ENCODE data around the gene KRTAP5-7. TPM values are rescaled to one million over a fixed set of nuclear protein-coding genes. Genes with fewer than 3 reads are reported as not detected.
"Not testable (repeated sequence)": the region's sequence is repeated elsewhere in the genome, so short reads cannot be mapped to it uniquely, and the experiment has no call there.

KRTAP5-7 gene
- total RNA-seq, 1 donor from 2014 or later, result 0.25 TPM

- TF ChIP-seq, protein P1, sequence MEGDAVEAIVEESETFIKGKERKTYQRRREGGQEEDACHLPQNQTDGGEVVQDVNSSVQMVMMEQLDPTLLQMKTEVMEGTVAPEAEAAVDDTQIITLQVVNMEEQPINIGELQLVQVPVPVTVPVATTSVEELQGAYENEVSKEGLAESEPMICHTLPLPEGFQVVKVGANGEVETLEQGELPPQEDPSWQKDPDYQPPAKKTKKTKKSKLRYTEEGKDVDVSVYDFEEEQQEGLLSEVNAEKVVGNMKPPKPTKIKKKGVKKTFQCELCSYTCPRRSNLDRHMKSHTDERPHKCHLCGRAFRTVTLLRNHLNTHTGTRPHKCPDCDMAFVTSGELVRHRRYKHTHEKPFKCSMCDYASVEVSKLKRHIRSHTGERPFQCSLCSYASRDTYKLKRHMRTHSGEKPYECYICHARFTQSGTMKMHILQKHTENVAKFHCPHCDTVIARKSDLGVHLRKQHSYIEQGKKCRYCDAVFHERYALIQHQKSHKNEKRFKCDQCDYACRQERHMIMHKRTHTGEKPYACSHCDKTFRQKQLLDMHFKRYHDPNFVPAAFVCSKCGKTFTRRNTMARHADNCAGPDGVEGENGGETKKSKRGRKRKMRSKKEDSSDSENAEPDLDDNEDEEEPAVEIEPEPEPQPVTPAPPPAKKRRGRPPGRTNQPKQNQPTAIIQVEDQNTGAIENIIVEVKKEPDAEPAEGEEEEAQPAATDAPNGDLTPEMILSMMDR (IDR thresholded peaks at IDR 0.05; ENCODE audit: unreplicated experiment), result no peak
- DNase-seq (ENCODE audit: low spot score in 2 of 2, unreplicated experiment in 2 of 2), result no peak
- Mint-ChIP-seq H3K4me3 (no peak overlapping the region), H3K4me1 (peaks cover 16% of the 10 kb centered on the region), H3K27ac (no peak overlapping the region), H3K27me3 (ENCODE audit: low read depth) (no peaks in the 10 kb centered on the region), H3K36me3 (no peaks in the 10 kb centered on the region), H3K9me3 (peaks cover 11% of the 10 kb centered on the region)
These were observed 11.6 kb downstream of the KRTAP5-7 start for GRCh38 chr11:71538666-71538990.

DNA sequence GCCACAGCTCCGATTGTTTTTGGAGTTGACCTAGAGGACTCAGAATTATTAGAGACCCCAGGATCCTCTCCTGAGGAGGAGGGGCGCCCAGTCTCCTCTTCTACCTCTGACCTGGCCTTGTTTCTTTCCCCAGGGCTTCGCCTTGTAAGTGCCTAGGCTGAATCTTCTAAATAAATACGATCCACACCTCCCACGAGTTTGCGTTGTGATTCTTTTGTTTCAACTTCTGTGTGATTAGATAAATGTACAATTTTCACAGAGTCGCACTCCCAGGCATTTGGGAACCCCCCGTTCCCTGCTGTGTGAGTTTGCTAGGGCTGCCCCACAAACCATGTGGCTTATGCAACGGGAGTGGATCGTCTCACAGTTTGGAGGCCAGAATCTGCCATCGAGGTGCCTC, 11.9 kb downstream of the KRTAP5-7 start:
- H3K27ac Mint-ChIP-seq, result no peak overlapping the region
- no peak overlapping the region for H3K4me3 Mint-ChIP-seq
- H3K4me1 Mint-ChIP-seq, result peaks cover 16% of the 10 kb centered on the region
- TF ChIP-seq, protein P1 (IDR thresholded peaks at IDR 0.05; ENCODE audit: unreplicated experiment), result no peak
- DNase-seq (ENCODE audit: low spot score in 2 of 2, unreplicated experiment in 2 of 2), result no peak
- no peaks in the 10 kb centered on the region for H3K27me3 Mint-ChIP-seq (ENCODE audit: low read depth)
- H3K36me3 Mint-ChIP-seq, result no peaks in the 10 kb centered on the region
- peaks cover 11% of the 10 kb centered on the region for H3K9me3 Mint-ChIP-seq

- not testable (repeated sequence) for H3K27ac Mint-ChIP-seq; H3K27me3 Mint-ChIP-seq (ENCODE audit: low read depth); H3K4me3 Mint-ChIP-seq; H3K36me3 Mint-ChIP-seq; DNase-seq (ENCODE audit: low spot score in 2 of 2, unreplicated experiment in 2 of 2)
- Mint-ChIP-seq H3K4me1 (peaks cover 13% of the 10 kb centered on the region), H3K9me3 (peaks cover 11% of the 10 kb centered on the region)
These were observed 12.9 kb downstream of the KRTAP5-7 start for GRCh38 chr11:71539971-71540370.

GRCh38 chr11:71540521-71541304, 13.6 kb downstream of the KRTAP5-7 start:
- H3K4me3 Mint-ChIP-seq; H3K4me1 Mint-ChIP-seq; H3K27ac Mint-ChIP-seq; H3K36me3 Mint-ChIP-seq; DNase-seq (ENCODE audit: low spot score in 2 of 2, unreplicated experiment in 2 of 2); H3K27me3 Mint-ChIP-seq (ENCODE audit: low read depth): not testable (repeated sequence)
- peaks cover 11% of the 10 kb centered on the region for H3K9me3 Mint-ChIP-seq

- Mint-ChIP-seq H3K9me3 (peaks cover 18% of the 10 kb centered on the region), H3K27ac (no peak overlapping the region), H3K4me3 (no peak overlapping the region), H3K4me1 (peaks cover 8% of the 10 kb centered on the region), H3K36me3 (no peaks in the 10 kb centered on the region), H3K27me3 (ENCODE audit: low read depth) (no peaks in the 10 kb centered on the region)
- DNase-seq (ENCODE audit: low spot score in 2 of 2, unreplicated experiment in 2 of 2), result no peak
- TF ChIP-seq, protein P1 (IDR thresholded peaks at IDR 0.05; ENCODE audit: unreplicated experiment), result no peak
These were observed 15.3 kb downstream of the KRTAP5-7 start for GRCh38 chr11:71542382-71542781.

DNA sequence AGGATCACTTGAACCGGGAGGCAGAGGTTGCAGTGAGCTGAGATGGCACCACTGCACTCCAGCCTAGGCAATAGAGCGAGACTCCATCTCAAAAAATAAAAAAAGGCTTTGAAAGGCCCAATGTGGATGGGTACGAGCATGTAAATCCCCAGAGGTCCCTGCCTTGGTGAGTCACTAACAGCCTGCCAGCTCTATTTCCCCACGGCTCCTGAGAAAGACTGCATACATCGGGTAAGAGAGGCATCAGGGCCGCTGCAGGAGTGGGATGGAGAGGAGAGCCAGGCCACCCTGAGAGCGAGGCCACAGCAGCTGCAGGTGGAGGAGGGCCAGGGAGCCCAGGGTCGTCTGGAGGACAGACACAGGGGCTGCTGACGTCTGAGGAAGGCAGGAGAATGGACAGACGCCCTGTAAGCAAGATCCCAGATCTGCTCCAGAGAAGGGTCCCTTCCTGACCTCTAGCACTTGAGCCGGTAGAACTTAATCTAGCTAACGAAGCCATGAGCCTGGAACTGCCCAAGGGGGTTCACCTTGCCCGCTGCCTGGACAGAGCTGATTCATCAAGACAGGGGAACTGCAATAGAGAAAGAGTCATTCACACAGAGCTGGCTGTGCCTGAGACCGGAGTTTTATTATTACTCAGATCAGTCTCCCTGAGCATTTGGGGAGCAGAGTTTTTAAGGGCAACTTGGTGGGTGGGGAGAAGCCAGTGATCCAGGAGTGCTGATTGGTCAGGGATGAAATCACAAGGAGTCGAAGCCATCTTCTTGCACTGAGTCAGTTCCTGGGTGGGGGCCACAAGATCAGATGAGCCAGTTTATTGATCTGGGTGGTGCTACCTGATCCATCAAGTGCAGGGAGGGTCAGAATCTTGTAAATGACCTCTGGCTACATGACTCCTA, 16.1 kb downstream of the KRTAP5-7 start:
- H3K27me3 Mint-ChIP-seq (ENCODE audit: low read depth), result peaks cover 5% of the 10 kb centered on the region
- H3K27ac Mint-ChIP-seq, result no peak overlapping the region
- DNase-seq (ENCODE audit: low spot score in 2 of 2, unreplicated experiment in 2 of 2), result no peak
- no peak overlapping the region for H3K4me3 Mint-ChIP-seq
- H3K9me3 Mint-ChIP-seq, result peaks cover 18% of the 10 kb centered on the region
- no peaks in the 10 kb centered on the region for H3K36me3 Mint-ChIP-seq
- TF ChIP-seq, protein P1 (IDR thresholded peaks at IDR 0.05; ENCODE audit: unreplicated experiment), result no peak
- peaks cover 8% of the 10 kb centered on the region for H3K4me1 Mint-ChIP-seq

Measured in mesothelial cell of epicardium (in vitro differentiated cells).